Neural cell (in vitro differentiated cells): ENCODE results near the gene EEF1AKMT3. TPM values are rescaled to one million over a fixed set of nuclear protein-coding genes. Genes with fewer than 3 reads are reported as not detected.
A peak's percentile ranks its signal among the peaks of the same experiment; 100 is the strongest.

Experiments used
- H2AFZ ChIP-seq: fragments of 200-600, 300-800 bp; sonication (generic), shearing (Covaris generic); 2 replicates; pipeline ENCODE4 v1.6.0; 2014; ENCODE audit warnings: low read depth, mild to moderate bottlenecking, antibody characterized with exemption, low read length, moderate library complexity
- H3F3A ChIP-seq: fragments of 200-600 bp; shearing (Covaris generic); 2 replicates; pipeline ENCODE4 v1.6.1; 2016; ENCODE audit warnings: mild to moderate bottlenecking, moderate library complexity, mixed read lengths, antibody characterized with exemption, low read length; ENCODE audit not compliant: insufficient read depth, poor library complexity, severe bottlenecking
- H3K27ac ChIP-seq: fragments of 200-600, 300-800 bp; sonication (generic), shearing (Covaris generic); 2 replicates; pipeline ENCODE4 v1.5.1; 2014; ENCODE audit warnings: mild to moderate bottlenecking, low read length, moderate library complexity
- H3K27me3 ChIP-seq: fragments of 300-800, 200-600 bp; sonication (generic), shearing (Covaris generic); 2 replicates; pipeline ENCODE4 v1.6.0; 2014; ENCODE audit warnings: mild to moderate bottlenecking, low read depth, low read length, moderate library complexity; ENCODE audit not compliant: insufficient read depth
- H3K36me3 ChIP-seq: fragments of 300-800, 200-600 bp; sonication (generic), shearing (Covaris generic); 2 replicates; pipeline ENCODE4 v1.5.1; 2014; ENCODE audit warnings: mild to moderate bottlenecking, antibody characterized with exemption, low read length, moderate library complexity; ENCODE audit not compliant: insufficient read depth
- H3K4me2 ChIP-seq: fragments of 300-800, 200-600 bp; sonication (generic), shearing (Covaris generic); 2 replicates; pipeline ENCODE4 v1.6.0; 2014; ENCODE audit warnings: mild to moderate bottlenecking, low read length
- H3K4me3 ChIP-seq: fragments of 300-800, 200-600 bp; sonication (generic), shearing (Covaris generic); 2 replicates; pipeline ENCODE4 v1.5.1; 2014; ENCODE audit warnings: mild to moderate bottlenecking, low read length, moderate library complexity
- H3K79me2 ChIP-seq: fragments of 200-600 bp; shearing (Covaris generic); replicated peaks from 2 replicates; pipeline ENCODE4 v1.6.0; 2014; ENCODE audit warnings: mild to moderate bottlenecking, low read length, moderate library complexity; ENCODE audit not compliant: insufficient read depth
- H3K9ac ChIP-seq: fragments of 300-800, 200-600 bp; sonication (generic), shearing (Covaris generic); 2 replicates; pipeline ENCODE4 v1.6.1; 2016; ENCODE audit warnings: mild to moderate bottlenecking, low read length, mixed read lengths
- H3K9me2 ChIP-seq: fragments of 200-600 bp; shearing (Covaris generic); 2 replicates; pipeline ENCODE4 v1.6.1; 2016; ENCODE audit warnings: mild to moderate bottlenecking, low read length, mixed read lengths; ENCODE audit not compliant: insufficient read depth
- H3K9me3 ChIP-seq: fragments of 200-600, 300-800 bp; sonication (generic), shearing (Covaris generic); 2 replicates; pipeline ENCODE4 v1.6.1; 2016; ENCODE audit warnings: mild to moderate bottlenecking, mixed run types, low read length, moderate library complexity, mixed read lengths
- H4K20me1 ChIP-seq: fragments of 200-600 bp; shearing (Covaris generic); 2 replicates; pipeline ENCODE4 v1.6.1; 2016; ENCODE audit warnings: mild to moderate bottlenecking, mixed run types; ENCODE audit not compliant: insufficient read depth
- EP300 ChIP-seq: fragments of 450-650 bp; conservative IDR thresholded peaks from 2 replicates; pipeline ENCODE4 v1.6.1; 2014; ENCODE audit warnings: antibody characterized with exemption, mild to moderate bottlenecking, moderate library complexity; ENCODE audit not compliant: poor library complexity, severe bottlenecking
- EZH2 ChIP-seq: fragments of 200-600, 300-800 bp; shearing (Covaris generic), sonication (generic); IDR thresholded peaks from 2 replicates; pipeline ENCODE4 v1.6.1; 2014; ENCODE audit warnings: antibody characterized with exemption, low read length, borderline replicate concordance, mild to moderate bottlenecking; ENCODE audit not compliant: insufficient read depth, poor library complexity, severe bottlenecking
- MXI1 ChIP-seq: fragments of 450-650 bp; conservative IDR thresholded peaks from 2 replicates; pipeline ENCODE4 v1.6.1; 2014; ENCODE audit warnings: antibody characterized with exemption, mild to moderate bottlenecking; ENCODE audit not compliant: poor library complexity, severe bottlenecking
- POLR2AphosphoS5 ChIP-seq: IDR thresholded peaks from 2 replicates; pipeline ENCODE4 v1.6.1; 2012
- RAD21 ChIP-seq: fragments of 450-650 bp; conservative IDR thresholded peaks from 2 replicates; pipeline ENCODE4 v1.6.1; 2014; ENCODE audit warnings: antibody characterized with exemption, mild to moderate bottlenecking, moderate library complexity
- SMC3 ChIP-seq: fragments of 450-650 bp; conservative IDR thresholded peaks from 2 replicates; pipeline ENCODE4 v1.6.1; 2014; ENCODE audit warnings: antibody characterized with exemption, mild to moderate bottlenecking, moderate library complexity; ENCODE audit not compliant: poor library complexity
- TAF1 ChIP-seq: IDR thresholded peaks from 2 replicates; pipeline ENCODE4 v1.6.1; 2012; ENCODE audit warnings: low read depth
- polyA plus RNA-seq: library from polyadenylated mRNA; depleted of rRNA; stranded (reverse); fragments of >200 nt; gene quantifications from 2 replicates; pipeline ENCODE4 v1.2.3, GENCODE V29; 2014
- TF ChIP-seq, protein P1 (sequence below): fragments of 450-650 bp; IDR thresholded peaks from 2 replicates; pipeline ENCODE4 v1.5.1; 2014; ENCODE audit warnings: antibody characterized with exemption, mild to moderate bottlenecking, moderate library complexity; ENCODE audit not compliant: poor library complexity, severe bottlenecking
- TF ChIP-seq, protein P2 (sequence below): IDR thresholded peaks from 2 replicates; pipeline ENCODE4 v1.6.1; 2012; ENCODE audit warnings: borderline replicate concordance

EEF1AKMT3 gene
- polyA plus RNA-seq, 1 donor from 2014 or later, result 1.6 TPM

GRCh38 chr12:57763881-57764661, 8.3 kb upstream of the EEF1AKMT3 start:
- Histone ChIP-seq H3K27ac (no peak overlapping the region), H2AFZ (no peak overlapping the region), H3K27me3 (peaks cover 55% of the 10 kb centered on the region), H3K9ac (no peak overlapping the region), H3K79me2 (no peaks in the 10 kb centered on the region), H3K4me2 (no peak overlapping the region), H3F3A (no peaks in the 10 kb centered on the region), H3K36me3 (no peaks in the 10 kb centered on the region), H3K9me3 (no peaks in the 10 kb centered on the region), H3K4me3 (no peak overlapping the region), H4K20me1 (no peaks in the 10 kb centered on the region), H3K9me2 (no peaks in the 10 kb centered on the region)
- TF ChIP-seq, protein P1, sequence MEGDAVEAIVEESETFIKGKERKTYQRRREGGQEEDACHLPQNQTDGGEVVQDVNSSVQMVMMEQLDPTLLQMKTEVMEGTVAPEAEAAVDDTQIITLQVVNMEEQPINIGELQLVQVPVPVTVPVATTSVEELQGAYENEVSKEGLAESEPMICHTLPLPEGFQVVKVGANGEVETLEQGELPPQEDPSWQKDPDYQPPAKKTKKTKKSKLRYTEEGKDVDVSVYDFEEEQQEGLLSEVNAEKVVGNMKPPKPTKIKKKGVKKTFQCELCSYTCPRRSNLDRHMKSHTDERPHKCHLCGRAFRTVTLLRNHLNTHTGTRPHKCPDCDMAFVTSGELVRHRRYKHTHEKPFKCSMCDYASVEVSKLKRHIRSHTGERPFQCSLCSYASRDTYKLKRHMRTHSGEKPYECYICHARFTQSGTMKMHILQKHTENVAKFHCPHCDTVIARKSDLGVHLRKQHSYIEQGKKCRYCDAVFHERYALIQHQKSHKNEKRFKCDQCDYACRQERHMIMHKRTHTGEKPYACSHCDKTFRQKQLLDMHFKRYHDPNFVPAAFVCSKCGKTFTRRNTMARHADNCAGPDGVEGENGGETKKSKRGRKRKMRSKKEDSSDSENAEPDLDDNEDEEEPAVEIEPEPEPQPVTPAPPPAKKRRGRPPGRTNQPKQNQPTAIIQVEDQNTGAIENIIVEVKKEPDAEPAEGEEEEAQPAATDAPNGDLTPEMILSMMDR, result no peak
- TF ChIP-seq POLR2AphosphoS5, result no peak
- no peak for TF ChIP-seq SMC3
- TF ChIP-seq, protein P2, sequence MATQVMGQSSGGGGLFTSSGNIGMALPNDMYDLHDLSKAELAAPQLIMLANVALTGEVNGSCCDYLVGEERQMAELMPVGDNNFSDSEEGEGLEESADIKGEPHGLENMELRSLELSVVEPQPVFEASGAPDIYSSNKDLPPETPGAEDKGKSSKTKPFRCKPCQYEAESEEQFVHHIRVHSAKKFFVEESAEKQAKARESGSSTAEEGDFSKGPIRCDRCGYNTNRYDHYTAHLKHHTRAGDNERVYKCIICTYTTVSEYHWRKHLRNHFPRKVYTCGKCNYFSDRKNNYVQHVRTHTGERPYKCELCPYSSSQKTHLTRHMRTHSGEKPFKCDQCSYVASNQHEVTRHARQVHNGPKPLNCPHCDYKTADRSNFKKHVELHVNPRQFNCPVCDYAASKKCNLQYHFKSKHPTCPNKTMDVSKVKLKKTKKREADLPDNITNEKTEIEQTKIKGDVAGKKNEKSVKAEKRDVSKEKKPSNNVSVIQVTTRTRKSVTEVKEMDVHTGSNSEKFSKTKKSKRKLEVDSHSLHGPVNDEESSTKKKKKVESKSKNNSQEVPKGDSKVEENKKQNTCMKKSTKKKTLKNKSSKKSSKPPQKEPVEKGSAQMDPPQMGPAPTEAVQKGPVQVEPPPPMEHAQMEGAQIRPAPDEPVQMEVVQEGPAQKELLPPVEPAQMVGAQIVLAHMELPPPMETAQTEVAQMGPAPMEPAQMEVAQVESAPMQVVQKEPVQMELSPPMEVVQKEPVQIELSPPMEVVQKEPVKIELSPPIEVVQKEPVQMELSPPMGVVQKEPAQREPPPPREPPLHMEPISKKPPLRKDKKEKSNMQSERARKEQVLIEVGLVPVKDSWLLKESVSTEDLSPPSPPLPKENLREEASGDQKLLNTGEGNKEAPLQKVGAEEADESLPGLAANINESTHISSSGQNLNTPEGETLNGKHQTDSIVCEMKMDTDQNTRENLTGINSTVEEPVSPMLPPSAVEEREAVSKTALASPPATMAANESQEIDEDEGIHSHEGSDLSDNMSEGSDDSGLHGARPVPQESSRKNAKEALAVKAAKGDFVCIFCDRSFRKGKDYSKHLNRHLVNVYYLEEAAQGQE, result no peak
- TF ChIP-seq RAD21, result no peak
- no peak for TF ChIP-seq MXI1
- TF ChIP-seq TAF1, result no peak
- TF ChIP-seq EP300, result no peak
- no peak for TF ChIP-seq EZH2

- Histone ChIP-seq H2AFZ (no peak overlapping the region), H3K9me3 (no peaks in the 10 kb centered on the region), H3K4me3 (peak overlapping the region; percentile 47), H3K27me3 (peaks cover 55% of the 10 kb centered on the region), H4K20me1 (no peaks in the 10 kb centered on the region), H3K4me2 (no peak overlapping the region), H3K79me2 (no peaks in the 10 kb centered on the region), H3K36me3 (no peaks in the 10 kb centered on the region), H3K9ac (no peak overlapping the region), H3K9me2 (no peaks in the 10 kb centered on the region), H3K27ac (no peak overlapping the region), H3F3A (no peaks in the 10 kb centered on the region)
- no peak for TF ChIP-seq EP300
- no peak for TF ChIP-seq RAD21
- no peak for TF ChIP-seq SMC3
- TF ChIP-seq MXI1, result no peak
- no peak for TF ChIP-seq TAF1
- TF ChIP-seq, protein P2, result no peak
- TF ChIP-seq EZH2, result no peak
- TF ChIP-seq, protein P1, result no peak
- no peak for TF ChIP-seq POLR2AphosphoS5
Measured at GRCh38 chr12:57764662-57765002, 7.8 kb upstream of the EEF1AKMT3 start.
